HG03520 (cell line): ENCODE results near the gene KRTAP10-5.
"Not testable (repeated sequence)": the region's sequence is repeated elsewhere in the genome, so short reads cannot be mapped to it uniquely, and the experiment has no call there.

Experiments used
- ATAC-seq: cut with Tn5 transposase; IDR thresholded peaks from one replicate; pipeline ENCODE4 v1.9.1; 2021; ENCODE audit warnings: mild to moderate bottlenecking, moderate library complexity; ENCODE audit not compliant: unreplicated experiment

Gene KRTAP10-5

GRCh38 chr21:44591801-44592130 lies 11.4 kb upstream of the KRTAP10-5 start:
- not testable (repeated sequence) for ATAC-seq

- not testable (repeated sequence) for ATAC-seq
Measured at GRCh38 chr21:44590897-44591800, 10.7 kb upstream of the KRTAP10-5 start.

GRCh38 chr21:44590311-44590721 lies 9.9 kb upstream of the KRTAP10-5 start:
- ATAC-seq = no peak

GRCh38 chr21:44589586-44590305 lies 9.3 kb upstream of the KRTAP10-5 start:
- ATAC-seq = no peak

- no peak for ATAC-seq
Measured at GRCh38 chr21:44589094-44589493, 8.7 kb upstream of the KRTAP10-5 start.

GRCh38 chr21:44585892-44586291 lies 5.5 kb upstream of the KRTAP10-5 start:
- ATAC-seq = no peak

GRCh38 chr21:44583800-44584147 lies 3.4 kb upstream of the KRTAP10-5 start:
- ATAC-seq = no peak

- no peak for ATAC-seq
Measured at GRCh38 chr21:44583089-44583799, 2.8 kb upstream of the KRTAP10-5 start.

GRCh38 chr21:44582055-44582454 lies 1.7 kb upstream of the KRTAP10-5 start:
- no peak for ATAC-seq

GRCh38 chr21:44581158-44581557 lies 754 bp upstream of the KRTAP10-5 start:
- ATAC-seq = no peak

- no peak for ATAC-seq
Measured at GRCh38 chr21:44579833-44580144, 615 bp downstream of the KRTAP10-5 start.

GRCh38 chr21:44579056-44579832 lies 1.2 kb downstream of the KRTAP10-5 start:
- ATAC-seq = no peak

- no peak for ATAC-seq
Measured at GRCh38 chr21:44578371-44579055, 1.9 kb downstream of the KRTAP10-5 start.

- no peak for ATAC-seq
Measured at GRCh38 chr21:44576025-44576420, 4.4 kb downstream of the KRTAP10-5 start.

- ATAC-seq = no peak
Measured at GRCh38 chr21:44575307-44576024, 4.9 kb downstream of the KRTAP10-5 start.

- no peak for ATAC-seq
Measured at GRCh38 chr21:44574457-44575306, 5.7 kb downstream of the KRTAP10-5 start.

GRCh38 chr21:44573630-44574456 lies 6.6 kb downstream of the KRTAP10-5 start, which contains the start of gene KRTAP10-4:
TSS of gene KRTAP10-4 (plus strand) at chr21:44573729. CDS start at chr21:44573759, 30 bp downstream.
- not testable (repeated sequence) for ATAC-seq
